Peyer's patch (tissue), 4 donors: ENCODE results near the gene GNB1L. TPM values are rescaled to one million over a fixed set of nuclear protein-coding genes. Genes with fewer than 3 reads are reported as not detected.

ENCODE experiments used
- DNase-seq, 3 donors: peaks; one replicate each; pipeline ENCODE4 v3.0.0-alpha.2; 2017 to 2019
- H3K27ac ChIP-seq, 4 donors: fragments of 200-600 bp; sonication (generic); one replicate each; pipeline ENCODE4 v1.5.1; 2016 to 2019
- H3K27me3 ChIP-seq, 2 donors: fragments of 200-600 bp; sonication (generic); one replicate each; pipeline ENCODE4 v1.5.1; 2019
- H3K36me3 ChIP-seq, 3 donors: fragments of 200-600 bp; sonication (generic); one replicate each; pipeline ENCODE4 v1.5.1; 2016 to 2019
- H3K4me1 ChIP-seq, 4 donors: fragments of 200-600 bp; sonication (generic); one replicate each; pipeline ENCODE4 v1.5.1; 2016 to 2019
- H3K4me3 ChIP-seq, 4 donors: fragments of 200-600 bp; sonication (generic); 1 replicate in 3 of 4; 2 replicates in 1 of 4; pipeline ENCODE4 v1.5.1; 2016 to 2019; ENCODE audit warnings: mild to moderate bottlenecking in 1 of 4
- H3K9me3 ChIP-seq, 4 donors: fragments of 200-600 bp; sonication (generic); one replicate each; pipeline ENCODE4 v1.5.1; 2016 to 2019; ENCODE audit warnings: mild to moderate bottlenecking in 1 of 4
- POLR2A ChIP-seq, 2 donors: fragments of 450-650 bp; IDR thresholded peaks; one replicate each; pipeline ENCODE4 v1.5.1; 2017; ENCODE audit warnings: antibody characterized with exemption in 2 of 2, mild to moderate bottlenecking in 2 of 2, moderate library complexity in 2 of 2
- total RNA-seq, 4 donors: library from RNA; depleted of rRNA; stranded (reverse); fragments of >200 nt; gene quantifications; one replicate each; pipeline ENCODE4 v1.1.0, GENCODE V29; 2016
- TF ChIP-seq, protein P1 (sequence below), 6 experiments: fragments of 450-650 bp in 4 of 6; fragments of 200-600 bp in 2 of 6; sonication (generic) in 1 of 6; IDR thresholded peaks; one replicate each; pipeline ENCODE4 v1.5.1; 2017 to 2019; ENCODE audit warnings: antibody characterized with exemption in 6 of 6, mild to moderate bottlenecking in 3 of 6, moderate library complexity in 1 of 6

Gene GNB1L
- total RNA-seq, 4 donors from 2014 or later: 3.1 to 6.6 (median 4.9) TPM

DNA sequence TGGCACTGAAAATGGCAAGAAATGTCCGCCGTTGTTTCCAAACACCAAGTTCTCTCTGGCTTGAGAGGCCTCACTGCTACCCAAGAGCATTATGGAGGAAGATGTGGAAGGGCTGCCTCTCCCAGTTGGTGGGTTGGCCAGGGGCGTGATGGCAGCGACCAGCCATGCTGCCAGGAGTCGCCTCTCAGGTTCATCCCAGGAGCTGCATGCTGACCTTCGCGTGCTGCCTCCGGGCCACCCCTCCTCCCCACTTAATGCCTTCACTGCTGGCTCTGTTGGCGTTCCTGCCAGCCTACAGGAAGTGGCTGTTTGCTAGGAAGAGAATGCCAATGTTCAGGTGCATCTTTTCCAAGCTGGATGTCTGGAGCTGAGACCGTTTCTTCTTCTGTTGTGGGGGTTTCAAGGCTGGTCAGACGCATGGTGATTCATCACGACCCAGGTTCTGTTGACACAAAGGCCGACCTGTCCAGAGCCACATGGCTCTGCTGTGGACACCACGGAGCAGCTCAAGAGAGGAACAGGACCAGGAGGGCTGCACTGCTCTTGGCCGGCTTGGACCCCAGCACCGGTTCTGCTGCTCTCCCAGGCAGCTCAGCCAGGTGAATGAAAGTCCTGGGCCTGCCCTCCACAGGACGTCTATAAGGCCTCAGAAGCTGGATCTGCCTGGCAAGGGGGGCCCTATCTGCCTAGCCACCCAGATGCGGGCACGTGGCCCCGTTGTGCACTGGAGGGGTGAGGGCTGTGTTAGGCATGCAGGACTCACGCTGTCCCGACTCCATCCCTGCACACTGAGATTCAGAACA, 69.0 kb downstream of the GNB1L start:
- H3K36me3 ChIP-seq: no peaks in the 10 kb centered on the region
- H3K4me1 ChIP-seq: no peaks in the 10 kb centered on the region
- no peak overlapping the region for H3K27ac ChIP-seq
- TF ChIP-seq POLR2A (IDR thresholded peaks at IDR 0.05): no peak
- TF ChIP-seq, protein P1, sequence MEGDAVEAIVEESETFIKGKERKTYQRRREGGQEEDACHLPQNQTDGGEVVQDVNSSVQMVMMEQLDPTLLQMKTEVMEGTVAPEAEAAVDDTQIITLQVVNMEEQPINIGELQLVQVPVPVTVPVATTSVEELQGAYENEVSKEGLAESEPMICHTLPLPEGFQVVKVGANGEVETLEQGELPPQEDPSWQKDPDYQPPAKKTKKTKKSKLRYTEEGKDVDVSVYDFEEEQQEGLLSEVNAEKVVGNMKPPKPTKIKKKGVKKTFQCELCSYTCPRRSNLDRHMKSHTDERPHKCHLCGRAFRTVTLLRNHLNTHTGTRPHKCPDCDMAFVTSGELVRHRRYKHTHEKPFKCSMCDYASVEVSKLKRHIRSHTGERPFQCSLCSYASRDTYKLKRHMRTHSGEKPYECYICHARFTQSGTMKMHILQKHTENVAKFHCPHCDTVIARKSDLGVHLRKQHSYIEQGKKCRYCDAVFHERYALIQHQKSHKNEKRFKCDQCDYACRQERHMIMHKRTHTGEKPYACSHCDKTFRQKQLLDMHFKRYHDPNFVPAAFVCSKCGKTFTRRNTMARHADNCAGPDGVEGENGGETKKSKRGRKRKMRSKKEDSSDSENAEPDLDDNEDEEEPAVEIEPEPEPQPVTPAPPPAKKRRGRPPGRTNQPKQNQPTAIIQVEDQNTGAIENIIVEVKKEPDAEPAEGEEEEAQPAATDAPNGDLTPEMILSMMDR (IDR thresholded peaks at IDR 0.05): no peak
- no peaks in the 10 kb centered on the region for H3K27me3 ChIP-seq
- DNase-seq: no peak
- H3K4me3 ChIP-seq: no peak overlapping the region
- no peaks in the 10 kb centered on the region for H3K9me3 ChIP-seq

DNA sequence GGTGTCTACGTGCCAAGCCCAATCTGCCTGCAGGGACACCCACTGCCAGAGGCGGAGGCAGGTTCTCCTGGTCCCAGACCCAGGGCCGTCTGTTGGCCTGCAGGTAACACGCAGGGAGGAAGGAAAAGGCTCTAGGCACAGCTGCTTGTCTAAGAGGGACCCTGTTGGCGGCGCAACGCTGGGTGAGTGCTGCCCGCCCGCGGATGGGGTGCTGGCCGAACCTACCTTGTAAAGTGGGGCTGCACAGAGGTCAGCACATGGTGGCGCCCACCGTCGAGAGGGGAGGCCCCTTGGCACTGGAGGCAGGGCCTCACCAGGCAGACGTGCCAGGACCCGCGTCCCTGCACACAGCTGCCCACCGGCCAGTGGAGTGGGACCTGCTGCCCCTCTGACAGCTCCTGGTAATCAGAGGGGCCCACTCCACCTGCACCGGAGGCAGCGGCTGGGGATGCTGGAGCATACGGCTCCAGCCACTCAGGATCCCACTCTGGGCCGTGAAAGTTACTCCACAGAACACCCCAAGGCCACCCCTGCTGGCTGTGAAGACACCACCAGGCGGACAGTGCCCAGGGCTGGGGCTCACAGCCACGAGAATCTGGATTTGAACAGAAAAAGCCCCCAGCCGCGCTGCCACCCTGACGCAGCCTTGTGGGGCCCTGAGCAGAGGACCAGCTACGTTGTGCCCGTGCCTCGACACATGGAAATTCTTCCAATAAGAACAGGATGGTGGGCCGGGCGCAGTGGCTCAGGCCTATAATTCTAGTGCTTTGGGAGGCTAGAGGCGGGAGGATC, 70.1 kb downstream of the GNB1L start:
- H3K4me1 ChIP-seq: no peaks in the 10 kb centered on the region
- no peaks in the 10 kb centered on the region for H3K27me3 ChIP-seq
- H3K27ac ChIP-seq: no peak overlapping the region
- no peak for DNase-seq
- TF ChIP-seq POLR2A (IDR thresholded peaks at IDR 0.05): no peak
- TF ChIP-seq, protein P1 (IDR thresholded peaks at IDR 0.05): no peak
- H3K9me3 ChIP-seq: no peaks in the 10 kb centered on the region
- no peaks in the 10 kb centered on the region for H3K36me3 ChIP-seq
- no peak overlapping the region for H3K4me3 ChIP-seq

DNA sequence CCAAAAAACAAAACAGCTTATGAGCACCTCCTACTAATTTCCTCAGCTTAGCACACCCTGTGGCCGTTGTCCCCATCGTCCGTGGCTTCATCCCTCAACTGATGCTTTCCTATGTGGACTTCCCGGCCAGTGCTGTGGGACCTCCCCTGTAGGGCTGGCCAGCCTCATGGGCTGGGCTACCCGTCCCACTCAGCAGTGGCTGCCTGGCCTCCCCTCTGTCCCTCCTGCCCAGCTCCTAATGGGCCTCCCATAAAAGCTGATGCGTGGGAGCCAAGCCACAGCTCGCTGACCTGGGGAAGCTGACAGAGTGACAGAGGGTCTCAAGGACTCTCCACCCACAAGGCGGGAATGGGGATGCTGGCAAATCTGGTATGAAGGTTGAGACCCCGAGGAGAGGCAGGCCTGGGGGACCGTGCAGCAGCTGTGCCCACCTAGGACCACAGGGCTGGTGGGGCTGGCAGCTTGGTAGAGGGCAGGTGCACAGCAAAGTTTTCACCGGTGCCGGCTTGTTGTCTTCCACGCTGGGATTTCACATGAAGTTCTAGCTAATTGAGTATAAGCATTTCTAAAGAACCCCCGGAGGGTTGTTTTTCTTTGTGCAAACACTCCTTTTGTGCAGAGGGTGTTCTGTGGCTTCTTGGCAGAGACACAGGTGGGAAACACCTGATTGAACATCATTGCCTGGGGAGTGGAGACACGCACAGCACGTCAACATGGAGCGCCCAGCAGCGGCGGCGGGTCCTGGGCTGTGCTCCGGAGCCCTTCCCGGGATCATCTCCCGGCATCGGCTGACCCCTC, 70.9 kb downstream of the GNB1L start:
- Histone ChIP-seq H3K27me3 (no peaks in the 10 kb centered on the region), H3K4me1 (no peaks in the 10 kb centered on the region), H3K36me3 (no peaks in the 10 kb centered on the region), H3K27ac (no peak overlapping the region), H3K4me3 (no peak overlapping the region), H3K9me3 (no peaks in the 10 kb centered on the region)
- DNase-seq: no peak
- TF ChIP-seq, protein P1 (IDR thresholded peaks at IDR 0.05): no peak
- no peak for TF ChIP-seq POLR2A (IDR thresholded peaks at IDR 0.05)

DNA sequence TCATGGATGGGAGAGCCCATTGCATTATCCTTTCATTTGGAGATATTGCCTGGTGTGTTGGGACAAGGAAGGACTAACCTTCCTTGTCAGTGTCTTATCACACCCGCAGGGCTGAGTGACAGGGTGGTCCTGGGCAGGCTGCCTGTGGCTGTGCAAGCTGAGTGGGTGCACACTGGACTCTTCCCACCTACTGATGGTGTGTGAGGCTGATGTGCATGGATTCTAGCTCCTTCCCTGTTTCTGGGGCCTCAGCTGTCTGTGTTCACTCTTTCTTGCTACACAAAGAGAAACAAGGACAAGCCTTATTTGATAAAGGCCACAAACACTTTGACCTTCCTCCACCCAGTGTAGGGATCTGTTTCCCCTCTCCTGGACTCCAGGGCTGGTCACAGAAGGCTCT, 72.1 kb downstream of the GNB1L start:
- DNase-seq: no peak
- Histone ChIP-seq H3K36me3 (no peaks in the 10 kb centered on the region), H3K4me1 (no peaks in the 10 kb centered on the region), H3K4me3 (no peak overlapping the region), H3K27ac (no peak overlapping the region), H3K9me3 (no peaks in the 10 kb centered on the region), H3K27me3 (no peaks in the 10 kb centered on the region)
- TF ChIP-seq POLR2A (IDR thresholded peaks at IDR 0.05): no peak
- TF ChIP-seq, protein P1 (IDR thresholded peaks at IDR 0.05): no peak

DNA sequence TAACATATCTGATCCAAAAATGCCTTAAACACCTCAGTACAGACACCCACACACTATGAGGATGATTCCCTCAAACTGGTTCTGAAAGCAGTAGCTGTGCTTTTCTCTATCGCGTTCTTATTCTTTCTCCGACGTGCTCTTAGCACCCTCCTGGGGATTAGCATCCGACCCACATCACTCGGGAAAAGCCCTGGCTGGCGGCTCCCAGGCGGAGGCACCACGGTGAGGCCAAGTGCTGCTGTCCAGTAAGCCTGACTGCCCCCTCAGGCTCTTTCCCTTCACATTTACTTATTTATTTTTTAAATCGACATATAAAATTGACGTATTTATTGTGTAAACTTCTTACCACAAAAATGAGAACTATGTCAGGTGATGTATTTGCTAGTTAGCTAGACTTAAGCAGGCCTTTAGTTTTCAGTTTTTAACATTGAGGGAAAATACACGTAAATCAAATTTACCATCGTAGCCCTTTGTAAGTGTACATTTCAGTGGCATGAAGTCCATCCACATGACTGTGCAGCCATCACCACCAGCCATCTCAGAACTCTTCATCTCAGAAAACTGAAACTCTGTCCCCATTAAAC, 74.9 kb downstream of the GNB1L start:
- no peak for DNase-seq

More for the DNA sequence above, 74.9 kb downstream of the GNB1L start:
- no peaks in the 10 kb centered on the region for H3K9me3 ChIP-seq
- H3K36me3 ChIP-seq: no peaks in the 10 kb centered on the region
- H3K4me1 ChIP-seq: no peaks in the 10 kb centered on the region
- no peak overlapping the region for H3K4me3 ChIP-seq
- no peaks in the 10 kb centered on the region for H3K27me3 ChIP-seq
- TF ChIP-seq, protein P1 (IDR thresholded peaks at IDR 0.05): no peak
- no peak for TF ChIP-seq POLR2A (IDR thresholded peaks at IDR 0.05)
- no peak overlapping the region for H3K27ac ChIP-seq
